Cardiac muscle cell (in vitro differentiated cells and primary cell): ENCODE measurements around the gene RPS19. TPM values are rescaled to one million over a fixed set of nuclear protein-coding genes. Genes with fewer than 3 reads are reported as not detected.

Source experiments
- DNase-seq, 2 donors: peaks; one replicate each; pipeline versions ENCODE4 v3.0.0 to v3.0.0-alpha.2; 2010 to 2017; ENCODE audit warnings: low read depth in 1 of 2, low spot score in 1 of 2
- H3K27ac ChIP-seq: fragments of 200-600 bp; sonication (generic); 2 replicates; pipeline ENCODE4 v1.5.1; 2016
- H3K27me3 ChIP-seq: fragments of 200-600 bp; sonication (generic); 2 replicates; pipeline ENCODE4 v1.6.0; 2016; ENCODE audit warnings: control low read depth
- H3K36me3 ChIP-seq: fragments of 200-600 bp; sonication (generic); 2 replicates; pipeline ENCODE4 v1.5.1; 2016; ENCODE audit warnings: control low read depth
- H3K4me1 ChIP-seq: fragments of 200-600 bp; sonication (generic); 2 replicates; pipeline ENCODE4 v1.8.1; 2017; ENCODE audit warnings: low read depth, mild to moderate bottlenecking, mixed run types
- H3K4me3 ChIP-seq: fragments of 200-600 bp; sonication (generic); 2 replicates; pipeline ENCODE4 v1.5.1; 2016; ENCODE audit warnings: mild to moderate bottlenecking
- H3K9me3 ChIP-seq: fragments of 200-600 bp; sonication (generic); 2 replicates; pipeline ENCODE4 v1.5.1; 2017; ENCODE audit warnings: low read depth, mild to moderate bottlenecking, control low read depth
- polyA plus RNA-seq: library from polyadenylated mRNA; unstranded; fragments of >200 nt; fragmentation: Nextera tagmentation; extraction: Ambion mirVana; gene quantifications from 2 replicates; pipeline ENCODE4 v1.2.1, GENCODE V29; 2016
- total RNA-seq: library from RNA; depleted of rRNA; stranded (reverse); fragments of >200 nt; gene quantifications from 2 replicates; pipeline ENCODE4 v1.2.3, GENCODE V29; 2016
- TF ChIP-seq, protein P1 (sequence below): IDR thresholded peaks from 2 replicates; pipeline ENCODE4 v1.5.1; 2012; ENCODE audit warnings: low read depth, mild to moderate bottlenecking, low read length

RPS19 gene
- total and polyA plus RNA-seq, 2 experiments from 2014 or later, result 1,323 to 1,651 TPM

DNA sequence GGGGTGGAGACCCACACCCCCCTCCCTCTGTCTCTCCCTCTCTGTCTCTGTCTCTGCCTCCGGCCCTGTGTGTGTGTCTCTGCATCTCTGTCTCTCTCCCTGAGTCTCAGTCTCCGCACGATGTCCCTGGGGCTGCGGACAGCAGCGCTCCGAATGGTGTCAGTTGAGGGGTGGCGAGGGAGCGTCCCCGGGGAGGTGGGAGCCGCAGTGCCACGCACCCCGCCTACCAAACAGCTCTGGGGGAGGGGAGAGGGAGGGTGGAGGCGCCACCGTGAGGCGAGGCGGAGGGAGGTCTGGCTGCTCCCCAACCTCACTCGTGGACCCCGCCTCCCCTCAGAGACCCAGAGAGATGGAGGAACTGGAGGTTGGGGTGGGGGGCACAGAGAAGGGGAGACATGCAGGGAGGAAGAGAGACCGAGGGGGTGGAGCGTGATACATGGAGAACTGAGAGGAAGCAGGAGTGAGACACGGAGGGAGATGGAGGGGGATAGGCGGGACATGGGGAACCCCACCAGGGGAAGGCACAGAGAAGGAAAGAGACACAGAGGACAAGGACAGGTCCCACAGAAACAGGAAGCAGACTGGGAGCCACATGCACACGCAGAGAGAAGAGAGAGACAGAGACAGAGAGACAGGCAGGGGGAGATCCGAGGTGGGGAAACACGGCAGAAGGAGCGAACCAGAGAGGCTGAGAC lies 61.0 kb downstream of the RPS19 start:
- no peak for DNase-seq
- Histone ChIP-seq H3K4me3 (no peak overlapping the region), H3K36me3 (no peaks in the 10 kb centered on the region), H3K27ac (no peak overlapping the region), H3K27me3 (peaks cover 98% of the 10 kb centered on the region), H3K9me3 (no peaks in the 10 kb centered on the region), H3K4me1 (no peaks in the 10 kb centered on the region)
- TF ChIP-seq, protein P1, sequence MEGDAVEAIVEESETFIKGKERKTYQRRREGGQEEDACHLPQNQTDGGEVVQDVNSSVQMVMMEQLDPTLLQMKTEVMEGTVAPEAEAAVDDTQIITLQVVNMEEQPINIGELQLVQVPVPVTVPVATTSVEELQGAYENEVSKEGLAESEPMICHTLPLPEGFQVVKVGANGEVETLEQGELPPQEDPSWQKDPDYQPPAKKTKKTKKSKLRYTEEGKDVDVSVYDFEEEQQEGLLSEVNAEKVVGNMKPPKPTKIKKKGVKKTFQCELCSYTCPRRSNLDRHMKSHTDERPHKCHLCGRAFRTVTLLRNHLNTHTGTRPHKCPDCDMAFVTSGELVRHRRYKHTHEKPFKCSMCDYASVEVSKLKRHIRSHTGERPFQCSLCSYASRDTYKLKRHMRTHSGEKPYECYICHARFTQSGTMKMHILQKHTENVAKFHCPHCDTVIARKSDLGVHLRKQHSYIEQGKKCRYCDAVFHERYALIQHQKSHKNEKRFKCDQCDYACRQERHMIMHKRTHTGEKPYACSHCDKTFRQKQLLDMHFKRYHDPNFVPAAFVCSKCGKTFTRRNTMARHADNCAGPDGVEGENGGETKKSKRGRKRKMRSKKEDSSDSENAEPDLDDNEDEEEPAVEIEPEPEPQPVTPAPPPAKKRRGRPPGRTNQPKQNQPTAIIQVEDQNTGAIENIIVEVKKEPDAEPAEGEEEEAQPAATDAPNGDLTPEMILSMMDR, result no peak

DNA sequence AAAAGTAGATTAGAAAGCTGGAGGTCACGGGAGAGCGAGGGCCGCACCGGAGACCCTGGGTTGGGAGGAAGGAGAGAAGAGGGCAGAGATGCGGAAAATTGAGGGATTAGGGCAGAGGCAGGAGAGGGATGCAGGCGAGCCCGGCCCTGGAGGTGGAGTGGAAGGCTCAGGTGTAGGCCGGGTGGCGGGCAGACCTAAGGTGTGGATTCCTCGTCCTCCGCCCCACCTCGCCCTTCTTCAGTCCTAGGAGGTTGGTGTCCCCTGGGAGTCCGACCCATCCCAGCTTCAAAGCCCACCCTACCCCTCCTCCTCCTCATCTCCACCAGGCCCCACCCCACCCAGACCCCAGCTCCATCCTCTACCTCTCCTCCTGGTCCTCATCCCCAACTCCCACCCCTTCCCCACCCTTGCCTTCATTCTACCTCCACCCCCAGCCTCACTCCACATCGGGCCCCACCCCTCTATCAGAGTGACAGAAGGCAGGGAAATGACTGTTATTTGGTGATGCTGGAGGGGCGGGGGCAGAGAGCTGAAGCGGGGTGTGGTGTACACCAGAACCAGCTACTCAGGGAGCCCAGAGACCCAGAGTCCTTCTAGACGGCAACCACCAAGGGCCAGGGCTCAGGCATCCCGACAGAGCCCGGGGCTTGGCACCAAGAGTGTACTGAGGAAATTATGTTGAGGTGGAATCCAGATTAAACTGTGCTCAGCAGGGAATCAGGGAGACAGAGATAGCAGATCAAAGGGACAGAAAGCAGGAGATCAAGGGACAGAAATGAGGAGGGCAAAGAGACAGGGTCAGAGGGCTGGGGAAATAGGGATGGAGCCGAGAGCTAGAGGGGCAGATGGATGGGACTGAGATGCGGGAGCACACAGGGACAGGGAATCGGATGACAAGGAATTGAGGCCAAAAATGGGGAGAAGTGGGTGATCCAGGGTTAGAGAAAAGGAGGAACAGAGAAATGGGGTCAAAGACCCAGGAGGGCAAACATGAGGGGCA lies 61.8 kb downstream of the RPS19 start:
- no peak for DNase-seq

More for the DNA sequence above, 61.8 kb downstream of the RPS19 start:
- H3K9me3 ChIP-seq, result no peaks in the 10 kb centered on the region
- H3K4me1 ChIP-seq, result no peaks in the 10 kb centered on the region
- peaks cover 98% of the 10 kb centered on the region for H3K27me3 ChIP-seq
- H3K27ac ChIP-seq, result no peak overlapping the region
- H3K36me3 ChIP-seq, result no peaks in the 10 kb centered on the region
- TF ChIP-seq, protein P1, result no peak
- H3K4me3 ChIP-seq, result no peak overlapping the region

Other genes starting within 250 kb of the RPS19 start
- gene CEACAM4, start 233.2 kb upstream of the RPS19 start, total RNA-seq, result not detected in 2 replicates
- not detected in 2 replicates for gene CEACAM4, start 233.2 kb upstream of the RPS19 start, polyA plus RNA-seq
- not detected in 2 replicates for gene CEACAM7, start 172.0 kb upstream of the RPS19 start, total RNA-seq
- not detected in 2 replicates for gene CEACAM7, start 172.0 kb upstream of the RPS19 start, polyA plus RNA-seq
- gene CEACAM5, start 151.6 kb upstream of the RPS19 start, total RNA-seq, result not detected in 2 replicates
- gene CEACAM5, start 151.6 kb upstream of the RPS19 start, polyA plus RNA-seq, result not detected in 2 replicates
- gene CEACAM6, start 104.7 kb upstream of the RPS19 start, total RNA-seq, result not detected in 2 replicates
- not detected in 2 replicates for gene CEACAM6, start 104.7 kb upstream of the RPS19 start, polyA plus RNA-seq
- gene CEACAM3, start 63.7 kb upstream of the RPS19 start, total RNA-seq, result not detected in 2 replicates
- gene CEACAM3, start 63.7 kb upstream of the RPS19 start, polyA plus RNA-seq, result not detected in 2 replicates
- gene LYPD4, start 15.6 kb upstream of the RPS19 start, total RNA-seq, result not detected in 2 replicates
- not detected in 2 replicates for gene LYPD4, start 15.6 kb upstream of the RPS19 start, polyA plus RNA-seq
- not detected in 2 replicates for gene DMRTC2, start 15.2 kb upstream of the RPS19 start, total RNA-seq
- gene DMRTC2, start 15.2 kb upstream of the RPS19 start, polyA plus RNA-seq, result not detected in 2 replicates
- 0.11 TPM in 1 of 2 replicates, not detected in the other for gene CD79A, start 17.0 kb downstream of the RPS19 start, total RNA-seq
- 0.22 and 0.24 TPM in 2 replicates for gene CD79A, start 17.0 kb downstream of the RPS19 start, polyA plus RNA-seq
- 19.2 and 49.9 TPM in 2 replicates for gene ARHGEF1, start 22.9 kb downstream of the RPS19 start, total RNA-seq
- gene ARHGEF1, start 22.9 kb downstream of the RPS19 start, polyA plus RNA-seq, result 40.1 and 68.1 TPM in 2 replicates
- gene ERFL, start 68.2 kb downstream of the RPS19 start, total RNA-seq, result 1.0 TPM in 1 of 2 replicates, not detected in the other
- 0.06 TPM in 1 of 2 replicates, not detected in the other for gene ERFL, start 68.2 kb downstream of the RPS19 start, polyA plus RNA-seq
- gene RABAC1, start 99.1 kb downstream of the RPS19 start, total RNA-seq, result 151 and 212 TPM in 2 replicates
- gene RABAC1, start 99.1 kb downstream of the RPS19 start, polyA plus RNA-seq, result 245 and 270 TPM in 2 replicates
- 4.5 and 6.1 TPM in 2 replicates for gene ATP1A3, start 134.0 kb downstream of the RPS19 start, total RNA-seq
- 8.1 and 9.9 TPM in 2 replicates for gene ATP1A3, start 134.0 kb downstream of the RPS19 start, polyA plus RNA-seq
- gene GRIK5, start 210.0 kb downstream of the RPS19 start, total RNA-seq, result 9.1 and 11.8 TPM in 2 replicates
- gene GRIK5, start 210.0 kb downstream of the RPS19 start, polyA plus RNA-seq, result 3.4 and 6.3 TPM in 2 replicates
- gene ZNF574, start 215.9 kb downstream of the RPS19 start, total RNA-seq, result 29.2 and 36.2 TPM in 2 replicates
- 23.9 and 32.5 TPM in 2 replicates for gene ZNF574, start 215.9 kb downstream of the RPS19 start, polyA plus RNA-seq